Lung (tissue), 12 donors: ENCODE data around the gene MED27. TPM values are rescaled to one million over a fixed set of nuclear protein-coding genes. Genes with fewer than 3 reads are reported as not detected.

ENCODE experiments used
- ATAC-seq: fragments of 200-7000 bp; cut with Tn5 transposase; one replicate; pipeline ENCODE4 v1.9.1; 2020; ENCODE audit warnings: moderate number of reproducible peaks; ENCODE audit not compliant: insufficient read depth, low FRiP score
- DNase-seq, 3 donors: peaks; one replicate each; pipeline ENCODE4 v3.0.0-alpha.2; 2013 to 2017
- H3K27ac ChIP-seq, 2 donors: one replicate each; pipeline ENCODE4 v1.5.1; 2013; ENCODE audit warnings: mild to moderate bottlenecking in 2 of 2, moderate library complexity in 2 of 2, control low read depth in 1 of 2, inconsistent platforms in 1 of 2, low read depth in 1 of 2, low read length in 1 of 2
- H3K27me3 ChIP-seq, 3 donors: one replicate each; pipeline ENCODE4 v1.5.1; 2013; ENCODE audit warnings: low read length in 2 of 3; ENCODE audit not compliant: control insufficient read depth in 3 of 3, insufficient read depth in 3 of 3
- H3K36me3 ChIP-seq, 4 donors: one replicate each; pipeline ENCODE4 v1.5.1; 2013; ENCODE audit warnings: low read length in 4 of 4, mild to moderate bottlenecking in 1 of 4, moderate library complexity in 1 of 4; ENCODE audit not compliant: control insufficient read depth in 4 of 4, insufficient read depth in 4 of 4
- H3K4me1 ChIP-seq, 5 donors: one replicate each; pipeline ENCODE4 v1.5.1; 2013; ENCODE audit warnings: low read length in 5 of 5, mild to moderate bottlenecking in 2 of 5, moderate library complexity in 1 of 5; ENCODE audit not compliant: control insufficient read depth in 5 of 5, insufficient read depth in 5 of 5
- H3K4me3 ChIP-seq: one replicate; pipeline ENCODE4 v1.5.1; 2013; ENCODE audit warnings: mild to moderate bottlenecking, control low read depth, moderate library complexity
- H3K9ac ChIP-seq, 2 donors: one replicate each; pipeline ENCODE4 v1.5.1; 2013; ENCODE audit warnings: low read length in 2 of 2, control low read depth in 1 of 2; ENCODE audit not compliant: insufficient read depth in 1 of 2
- H3K9me3 ChIP-seq, 4 donors: one replicate each; pipeline ENCODE4 v1.5.1; 2013; ENCODE audit warnings: low read length in 3 of 4, mild to moderate bottlenecking in 1 of 4, moderate library complexity in 1 of 4; ENCODE audit not compliant: control insufficient read depth in 4 of 4, insufficient read depth in 3 of 4
- WGBS, 2 donors: extraction: QIAGEN DNeasy Blood & Tissue Kit; methylation state at CpG; one replicate each; pipeline ENCODE4 v1.1.7; 2013; 5-methylcytosine and 5-hydroxymethylcytosine counted together
- polyA plus RNA-seq, 2 donors: library from polyadenylated mRNA; stranded (reverse); fragments of 200-250 nt; gene quantifications; one replicate each; pipeline ENCODE4 v1.2.1, GENCODE V29; 2013
- total RNA-seq, 2 donors: library from RNA; depleted of rRNA in 1 of 2; stranded (reverse); fragments of >200 nt in 1 of 2; gene quantifications; one replicate each; pipeline ENCODE4 v1.2.1, GENCODE V29; 2014 to 2021
- TF ChIP-seq, protein P1 (sequence below): IDR thresholded peaks from 2 replicates; pipeline ENCODE4 v1.5.1; 2012; ENCODE audit warnings: mild to moderate bottlenecking; ENCODE audit errors: control extremely low read depth, extremely low read depth
- donor health status: control.
- donor health status: control.
- donor health status: Bipolar disorder and iron deficiency.
- donor health status: healthy.
- donor health status: DM: yes; HTN: yes; CAD: no.

Gene MED27
- total and polyA plus RNA-seq, 4 donors: 9.8 to 22.3 (median 16.7) TPM

DNA sequence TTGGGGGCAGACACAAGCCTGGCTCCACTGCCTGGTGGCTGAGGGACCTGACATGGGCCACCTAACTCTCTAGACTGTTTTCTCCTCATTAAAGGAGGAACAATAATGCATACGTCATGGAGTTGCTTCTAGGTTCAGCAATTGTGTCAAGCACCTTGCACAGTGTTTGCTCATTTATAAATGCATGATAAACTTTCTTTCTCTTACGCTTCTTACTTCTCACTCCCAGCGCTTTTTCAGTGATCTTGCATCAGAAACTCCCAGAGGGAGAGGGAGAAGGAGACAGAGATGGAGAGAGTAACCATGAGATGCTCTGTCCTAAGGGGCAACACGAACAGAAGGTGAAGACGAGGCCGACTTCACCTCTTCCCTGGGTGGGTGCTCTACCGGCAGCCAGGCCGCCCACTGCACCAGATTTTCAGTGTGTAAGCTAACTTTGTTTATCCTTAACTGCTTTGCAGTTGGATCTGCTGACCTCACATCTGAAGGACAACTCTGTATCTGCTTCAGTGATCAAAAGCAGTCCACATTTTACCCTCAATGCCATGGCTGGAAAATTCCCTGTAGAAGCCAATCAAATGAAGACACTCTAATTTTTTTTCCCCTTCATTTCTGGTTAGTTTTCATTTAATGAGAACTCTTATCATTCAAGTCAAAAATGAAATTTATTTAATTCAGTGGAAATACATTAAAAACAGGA, 35.3 kb downstream of the MED27 start:
- H3K9ac ChIP-seq: no peak overlapping the region
- H3K36me3 ChIP-seq: no peaks in the 10 kb centered on the region
- DNase-seq: no peak
- TF ChIP-seq, protein P1, sequence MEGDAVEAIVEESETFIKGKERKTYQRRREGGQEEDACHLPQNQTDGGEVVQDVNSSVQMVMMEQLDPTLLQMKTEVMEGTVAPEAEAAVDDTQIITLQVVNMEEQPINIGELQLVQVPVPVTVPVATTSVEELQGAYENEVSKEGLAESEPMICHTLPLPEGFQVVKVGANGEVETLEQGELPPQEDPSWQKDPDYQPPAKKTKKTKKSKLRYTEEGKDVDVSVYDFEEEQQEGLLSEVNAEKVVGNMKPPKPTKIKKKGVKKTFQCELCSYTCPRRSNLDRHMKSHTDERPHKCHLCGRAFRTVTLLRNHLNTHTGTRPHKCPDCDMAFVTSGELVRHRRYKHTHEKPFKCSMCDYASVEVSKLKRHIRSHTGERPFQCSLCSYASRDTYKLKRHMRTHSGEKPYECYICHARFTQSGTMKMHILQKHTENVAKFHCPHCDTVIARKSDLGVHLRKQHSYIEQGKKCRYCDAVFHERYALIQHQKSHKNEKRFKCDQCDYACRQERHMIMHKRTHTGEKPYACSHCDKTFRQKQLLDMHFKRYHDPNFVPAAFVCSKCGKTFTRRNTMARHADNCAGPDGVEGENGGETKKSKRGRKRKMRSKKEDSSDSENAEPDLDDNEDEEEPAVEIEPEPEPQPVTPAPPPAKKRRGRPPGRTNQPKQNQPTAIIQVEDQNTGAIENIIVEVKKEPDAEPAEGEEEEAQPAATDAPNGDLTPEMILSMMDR: no peak
- no peak overlapping the region for H3K4me3 ChIP-seq
- WGBS, 2 donors: 85 to 86% methylated on average over 8 of the region's 8 CpGs
- no peaks in the 10 kb centered on the region for H3K9me3 ChIP-seq
- no peak for ATAC-seq
- peaks cover 0 to 2% (median 0%) of the 10 kb centered on the region in 5 donors for H3K4me1 ChIP-seq
- no peaks in the 10 kb centered on the region for H3K27me3 ChIP-seq
- H3K27ac ChIP-seq: no peak overlapping the region

DNA sequence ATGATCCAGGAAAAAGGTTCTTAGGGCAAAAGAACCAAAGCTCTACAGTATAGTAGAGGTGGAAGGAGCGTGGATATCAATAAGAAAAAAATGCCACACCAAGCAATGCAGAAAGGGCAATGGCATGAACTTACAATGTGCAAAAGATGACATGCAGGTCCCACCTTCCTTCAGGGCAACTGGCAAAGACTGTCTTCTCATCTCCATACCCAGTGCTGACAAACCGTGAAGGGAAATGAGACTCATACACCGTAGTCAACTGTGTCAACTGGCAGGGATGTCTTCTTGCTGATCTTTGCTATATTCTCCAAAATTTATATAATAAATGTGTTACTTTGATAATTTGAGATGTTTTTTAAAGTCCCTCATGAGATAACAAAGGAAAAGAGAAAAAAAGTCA, 36.0 kb downstream of the MED27 start:
- no peaks in the 10 kb centered on the region for H3K36me3 ChIP-seq
- 94% methylated on average over 3 of the region's 3 CpGs for WGBS, 2 donors
- H3K9me3 ChIP-seq: no peaks in the 10 kb centered on the region
- peaks cover 0 to 3% (median 0%) of the 10 kb centered on the region in 5 donors for H3K4me1 ChIP-seq
- H3K9ac ChIP-seq: no peak overlapping the region
- no peak overlapping the region for H3K4me3 ChIP-seq
- TF ChIP-seq, protein P1: no peak
- H3K27ac ChIP-seq: no peak overlapping the region
- H3K27me3 ChIP-seq: no peaks in the 10 kb centered on the region
- DNase-seq: no peak
- no peak for ATAC-seq

DNA sequence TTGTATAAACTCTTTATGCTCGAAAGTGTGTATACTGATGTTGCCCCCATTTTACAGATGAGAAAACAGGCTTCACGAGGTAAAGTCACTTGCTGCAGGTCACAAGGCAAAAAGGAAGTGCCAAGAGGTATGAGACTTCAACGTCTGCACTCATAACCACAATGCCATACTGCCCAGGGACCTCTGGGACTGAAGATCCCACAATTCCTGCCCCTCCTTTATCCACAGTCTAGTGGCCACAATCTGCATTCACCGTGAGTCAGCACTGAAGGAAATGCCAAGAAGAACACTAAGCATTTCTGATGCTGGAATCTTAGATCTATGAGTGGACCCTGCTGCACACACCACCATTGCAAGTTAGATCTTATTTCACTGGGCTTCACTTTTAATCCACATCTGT, 37.3 kb downstream of the MED27 start:
- TF ChIP-seq, protein P1: no peak
- ATAC-seq (no peak), DNase-seq (no peak)
- 62 to 76% methylated on average over 4 of the region's 4 CpGs for WGBS, 2 donors
- no peaks in the 10 kb centered on the region for H3K36me3 ChIP-seq
- no peaks in the 10 kb centered on the region for H3K27me3 ChIP-seq
- H3K4me3 ChIP-seq: no peak overlapping the region
- H3K9me3 ChIP-seq: no peaks in the 10 kb centered on the region
- no peak overlapping the region for H3K9ac ChIP-seq
- peaks cover 0 to 2% (median 0%) of the 10 kb centered on the region in 5 donors for H3K4me1 ChIP-seq
- H3K27ac ChIP-seq: no peak overlapping the region

DNA sequence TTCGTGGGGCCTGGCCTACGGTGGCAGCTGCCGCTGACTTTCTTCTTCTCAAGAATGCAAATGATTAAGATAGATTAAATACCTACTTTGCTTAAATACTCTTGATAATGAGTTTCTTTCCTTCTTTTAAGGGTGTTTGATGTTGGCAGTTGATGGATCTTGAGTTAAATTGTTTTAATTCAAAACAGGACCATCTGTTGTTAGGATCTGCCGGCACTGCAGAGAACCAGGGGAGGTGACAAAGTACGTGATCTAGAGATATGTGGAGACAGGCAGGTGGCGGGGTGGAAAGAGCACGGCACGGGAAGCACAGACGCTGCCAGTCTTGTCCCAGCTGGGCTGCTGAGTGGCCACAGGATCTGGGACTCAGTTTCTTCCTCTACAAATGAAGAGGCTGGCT, 37.9 kb downstream of the MED27 start:
- Histone ChIP-seq H3K27ac (no peak overlapping the region), H3K27me3 (no peaks in the 10 kb centered on the region), H3K4me3 (no peak overlapping the region), H3K9ac (no peak overlapping the region), H3K4me1 (peaks cover 0 to 2% (median 0%) of the 10 kb centered on the region in 5 donors), H3K9me3 (no peaks in the 10 kb centered on the region), H3K36me3 (no peaks in the 10 kb centered on the region)
- TF ChIP-seq, protein P1: no peak
- WGBS, 2 donors: 91 to 94% methylated on average over 9 of the region's 9 CpGs
- ATAC-seq (no peak), DNase-seq (no peak)
